GM21619 (cell line): ENCODE data around the gene MAP4K5.

ENCODE experiments used
- ATAC-seq: cut with Tn5 transposase; IDR thresholded peaks from one replicate; pipeline ENCODE4 v1.9.1; 2021; ENCODE audit not compliant: unreplicated experiment

The MAP4K5 gene

GRCh38 chr14:50403419-50403818 lies 128.9 kb downstream of the MAP4K5 start:
- no peak for ATAC-seq

GRCh38 chr14:50402965-50403364 lies 129.4 kb downstream of the MAP4K5 start:
- ATAC-seq, result no peak

- no peak for ATAC-seq
These were observed 131.9 kb downstream of the MAP4K5 start for GRCh38 chr14:50400461-50400860.

GRCh38 chr14:50399251-50400032 lies 132.9 kb downstream of the MAP4K5 start:
- no peak for ATAC-seq

GRCh38 chr14:50398189-50398580 lies 134.2 kb downstream of the MAP4K5 start:
- no peak for ATAC-seq

GRCh38 chr14:50397390-50398188 lies 134.8 kb downstream of the MAP4K5 start:
- ATAC-seq, result no peak

GRCh38 chr14:50396631-50397389 lies 135.6 kb downstream of the MAP4K5 start, which contains the start of gene CDKL1:
TSS of gene CDKL1 (minus strand) at chr14:50396881. CDS start at chr14:50395868, 1,013 bp downstream.
- peak; percentile 65 for ATAC-seq

GRCh38 chr14:50395448-50395847 lies 136.9 kb downstream of the MAP4K5 start:
- no peak for ATAC-seq

GRCh38 chr14:50394713-50395112 lies 137.7 kb downstream of the MAP4K5 start:
- no peak for ATAC-seq

- no peak for ATAC-seq
These were observed 142.5 kb downstream of the MAP4K5 start for GRCh38 chr14:50389668-50390441.

- no peak for ATAC-seq
These were observed 144.0 kb downstream of the MAP4K5 start for GRCh38 chr14:50388256-50388931.

- ATAC-seq, result no peak
These were observed 144.8 kb downstream of the MAP4K5 start for GRCh38 chr14:50387548-50387947.

GRCh38 chr14:50383618-50384225 lies 148.6 kb downstream of the MAP4K5 start:
- ATAC-seq, result no peak

GRCh38 chr14:50381823-50382287 lies 150.5 kb downstream of the MAP4K5 start:
- no peak for ATAC-seq

- ATAC-seq, result no peak
These were observed 151.4 kb downstream of the MAP4K5 start for GRCh38 chr14:50381008-50381407.

GRCh38 chr14:50380455-50380854 lies 151.9 kb downstream of the MAP4K5 start:
- no peak for ATAC-seq

- no peak for ATAC-seq
These were observed 152.8 kb downstream of the MAP4K5 start for GRCh38 chr14:50379563-50379962.

- ATAC-seq, result no peak
These were observed 154.8 kb downstream of the MAP4K5 start for GRCh38 chr14:50377550-50378085.

GRCh38 chr14:50375760-50376159 lies 156.6 kb downstream of the MAP4K5 start:
- ATAC-seq, result no peak
